H1 (cell line): ENCODE data around the gene KCNE4. TPM values are rescaled to one million over a fixed set of nuclear protein-coding genes. Genes with fewer than 3 reads are reported as not detected.

ENCODE experiments used
- CTCF ChIA-PET: fragments of 300-600 bp; sonication (Branson Sonifier 250); formaldehyde crosslinking; loops from one replicate; lab custom pipeline; 2021; ENCODE audit not compliant: partially characterized antibody; lab: Charles Lee
- POLR2A ChIA-PET: fragments of 300-600 bp; sonication (Branson Sonifier 250); formaldehyde crosslinking; loops from one replicate; lab custom pipeline; 2021; ENCODE audit warnings: inconsistent platforms; ENCODE audit not compliant: partially characterized antibody; lab: Charles Lee
- DNase-seq, 2 experiments: peaks; one replicate each; pipeline versions ENCODE4 v3.0.0 to v3.0.0-alpha.2; 2010 to 2022; ENCODE audit warnings: low spot score in 2 of 2, low read depth in 1 of 2, mixed read lengths in 1 of 2
- FAIRE-seq: peaks from 2 replicates; lab custom pipeline; 2011; peaks lifted over from hg19 to GRCh38; lab: Jason Lieb, UNC
- H2AFZ ChIP-seq: 2 replicates; pipeline ENCODE4 v1.8.1; 2012; ENCODE audit warnings: low read length, inconsistent platforms
- H2AK5ac ChIP-seq: 2 replicates; pipeline ENCODE4 v1.6.1; 2013; ENCODE audit warnings: low read depth, low read length
- H2BK120ac ChIP-seq: replicated peaks from 2 replicates; pipeline ENCODE3; 2013; ENCODE audit warnings: low read depth, low read length, inconsistent platforms
- H2BK12ac ChIP-seq: 2 replicates; pipeline ENCODE4 v1.6.1; 2013; ENCODE audit warnings: low read depth, low read length
- H2BK15ac ChIP-seq: 2 replicates; pipeline ENCODE4 v1.6.1; 2013; ENCODE audit warnings: low read length
- H2BK20ac ChIP-seq: 2 replicates; pipeline ENCODE4 v1.6.1; 2013; ENCODE audit warnings: low read length
- H2BK5ac ChIP-seq: 2 replicates; pipeline ENCODE4 v1.6.1; 2013; ENCODE audit warnings: low read depth, low read length
- H3K14ac ChIP-seq: 2 replicates; pipeline ENCODE4 v1.6.1; 2013; ENCODE audit warnings: inconsistent platforms; ENCODE audit not compliant: insufficient read length
- H3K18ac ChIP-seq: 2 replicates; pipeline ENCODE4 v1.6.1; 2013; ENCODE audit warnings: low read length; ENCODE audit errors: extremely low read depth
- H3K23ac ChIP-seq: 2 replicates; pipeline ENCODE4 v1.6.1; 2013; ENCODE audit warnings: inconsistent platforms; ENCODE audit not compliant: insufficient read length
- H3K23me2 ChIP-seq: 2 replicates; pipeline ENCODE4 v1.6.1; 2013; ENCODE audit warnings: low read depth, low read length
- H3K27ac ChIP-seq: 2 replicates; pipeline ENCODE4 v1.6.1; 2011; ENCODE audit warnings: low read depth, low read length, inconsistent platforms
- H3K27me3 ChIP-seq, 4 experiments: replicated peaks in 1 of 4; 1 replicate in 1 of 4; 2 replicates in 3 of 4; pipeline versions ENCODE4 v1.6.1 to v1.8.1; 2011 to 2013; ENCODE audit warnings: low read length in 3 of 4, mild to moderate bottlenecking in 3 of 4, inconsistent platforms in 2 of 4, mixed read lengths in 2 of 4, moderate library complexity in 1 of 4; ENCODE audit not compliant: control insufficient read depth in 3 of 4, insufficient read depth in 3 of 4; ENCODE audit errors: extremely low read depth in 1 of 4
- H3K36me3 ChIP-seq, 4 experiments: 2 replicates each; pipeline versions ENCODE4 v1.6.1 to v1.8.1; 2011 to 2013; ENCODE audit warnings: mild to moderate bottlenecking in 4 of 4, low read length in 3 of 4, moderate library complexity in 2 of 4, control low read depth in 1 of 4, inconsistent platforms in 1 of 4; ENCODE audit not compliant: insufficient read depth in 4 of 4, control insufficient read depth in 2 of 4
- H3K4ac ChIP-seq: replicated peaks from 2 replicates; pipeline ENCODE3; 2013; ENCODE audit warnings: low read length, low read depth, mixed read lengths, inconsistent platforms; ENCODE audit not compliant: insufficient read length
- H3K4me1 ChIP-seq, 4 experiments: replicated peaks in 1 of 4; 1 replicate in 1 of 4; 2 replicates in 3 of 4; pipeline versions ENCODE4 v1.6.1 to v1.8.1; 2011 to 2013; ENCODE audit warnings: low read length in 3 of 4, inconsistent platforms in 2 of 4, mixed read lengths in 1 of 4; ENCODE audit not compliant: insufficient read depth in 4 of 4, control insufficient read depth in 3 of 4
- H3K4me2 ChIP-seq, 2 experiments: 2 replicates each; pipeline versions ENCODE4 v1.6.1 to v1.8.1; 2011 to 2013; ENCODE audit warnings: low read depth in 2 of 2, low read length in 2 of 2, control low read depth in 1 of 2, inconsistent platforms in 1 of 2, mild to moderate bottlenecking in 1 of 2; ENCODE audit not compliant: insufficient read depth in 1 of 2
- H3K4me3 ChIP-seq, 4 experiments: fragments of 200-600, 300-600 bp in 1 of 4; sonication (generic), shearing (Covaris generic), sonication (Bioruptor Twin) in 1 of 4; 2 replicates each; pipeline versions ENCODE4 v1.5.1 to v1.8.1; 2011 to 2016; ENCODE audit warnings: low read length in 4 of 4, low read depth in 3 of 4, control low read depth in 2 of 4, inconsistent platforms in 2 of 4, mild to moderate bottlenecking in 2 of 4, mixed read lengths in 1 of 4, moderate library complexity in 1 of 4; ENCODE audit not compliant: insufficient read depth in 2 of 4; ENCODE audit errors: extremely low read depth in 1 of 4
- H3K56ac ChIP-seq: replicated peaks from 2 replicates; pipeline ENCODE3; 2013; ENCODE audit warnings: low read depth, mild to moderate bottlenecking, mixed read lengths, low read length, inconsistent platforms; ENCODE audit not compliant: insufficient read length
- H3K79me1 ChIP-seq: 2 replicates; pipeline ENCODE4 v1.6.1; 2013; ENCODE audit warnings: low read depth, low read length, control low read depth
- H3K79me2 ChIP-seq, 2 experiments: 2 replicates each; pipeline versions ENCODE4 v1.6.1 to v1.8.1; 2012 to 2013; ENCODE audit warnings: low read length in 2 of 2, mild to moderate bottlenecking in 2 of 2, inconsistent platforms in 1 of 2; ENCODE audit not compliant: insufficient read depth in 2 of 2, control insufficient read depth in 1 of 2
- H3K9ac ChIP-seq, 4 experiments: replicated peaks in 1 of 4; 1 replicate in 1 of 4; 2 replicates in 3 of 4; pipeline versions ENCODE4 v1.6.1 to v1.8.1; 2011 to 2013; ENCODE audit warnings: low read depth in 3 of 4, low read length in 3 of 4, control low read depth in 2 of 4, mild to moderate bottlenecking in 2 of 4, moderate library complexity in 2 of 4, inconsistent platforms in 1 of 4; ENCODE audit errors: extremely low read depth in 1 of 4
- H3K9me3 ChIP-seq, 2 experiments: 2 replicates each; pipeline versions ENCODE4 v1.6.1 to v1.8.1; 2012 to 2013; ENCODE audit warnings: mild to moderate bottlenecking in 2 of 2, moderate library complexity in 2 of 2, control low read depth in 1 of 2, inconsistent platforms in 1 of 2, low read depth in 1 of 2, low read length in 1 of 2, mixed read lengths in 1 of 2; ENCODE audit not compliant: insufficient read depth in 2 of 2
- H4K20me1 ChIP-seq, 2 experiments: replicated peaks in 1 of 2; 2 replicates each; pipeline versions ENCODE3 to v1.8.1; 2011 to 2013; ENCODE audit warnings: inconsistent platforms in 2 of 2, low read length in 2 of 2, mild to moderate bottlenecking in 1 of 2; ENCODE audit not compliant: insufficient read depth in 2 of 2, control insufficient read depth in 1 of 2
- H4K5ac ChIP-seq: 2 replicates; pipeline ENCODE4 v1.6.1; 2013; ENCODE audit warnings: low read length, low read depth, mixed read lengths, inconsistent platforms; ENCODE audit not compliant: insufficient read length
- H4K8ac ChIP-seq: 2 replicates; pipeline ENCODE4 v1.8.0; 2013; ENCODE audit warnings: mild to moderate bottlenecking, moderate library complexity, low read length, inconsistent platforms; ENCODE audit not compliant: insufficient read depth; ENCODE audit errors: extremely low read depth
- H4K91ac ChIP-seq: replicated peaks from 2 replicates; pipeline ENCODE3; 2013; ENCODE audit warnings: low read length, mixed read lengths, inconsistent platforms; ENCODE audit not compliant: insufficient read length
- BRCA1 ChIP-seq: IDR thresholded peaks from 2 replicates; pipeline ENCODE4 v1.6.1; 2012; ENCODE audit warnings: low read depth, low read length, improper control_type of control experiment
- CTBP2 ChIP-seq: IDR thresholded peaks from 2 replicates; pipeline ENCODE4 v1.7.0; 2011; ENCODE audit warnings: borderline replicate concordance, mild to moderate bottlenecking, moderate library complexity, mixed read lengths, low read length; ENCODE audit not compliant: insufficient read depth, insufficient read length
- HDAC2 ChIP-seq, 2 experiments: fragments of 300-600 bp in 1 of 2; sonication (generic) in 1 of 2; IDR thresholded peaks; 2 replicates each; pipeline ENCODE4 v1.6.1; 2011 to 2012; ENCODE audit warnings: low read depth in 2 of 2, low read length in 2 of 2, mild to moderate bottlenecking in 2 of 2, moderate library complexity in 2 of 2, borderline replicate concordance in 1 of 2, inconsistent platforms in 1 of 2
- JUN ChIP-seq: IDR thresholded peaks from 2 replicates; pipeline ENCODE4 v1.6.1; 2011; ENCODE audit warnings: low read depth, mild to moderate bottlenecking, improper control_type of control experiment, low read length
- JUND ChIP-seq: IDR thresholded peaks from 2 replicates; pipeline ENCODE4 v1.6.1; 2011; ENCODE audit warnings: mild to moderate bottlenecking, improper control_type of control experiment, low read length
- KDM1A ChIP-seq: fragments of 200-600, 300-600 bp; sonication (generic); IDR thresholded peaks from 2 replicates; pipeline ENCODE4 v1.7.1; 2016; ENCODE audit warnings: mild to moderate bottlenecking, low read length, borderline replicate concordance
- KDM4A ChIP-seq: IDR thresholded peaks from one replicate; pipeline ENCODE4 v1.7.1; 2012; ENCODE audit warnings: low read depth, mild to moderate bottlenecking, moderate library complexity, low read length, inconsistent platforms; ENCODE audit not compliant: severe bottlenecking
- NANOG ChIP-seq: IDR thresholded peaks from 2 replicates; pipeline ENCODE4 v1.6.1; 2011; ENCODE audit warnings: low read length, low read depth, mild to moderate bottlenecking, inconsistent platforms; ENCODE audit not compliant: insufficient read depth, poor library complexity, severe bottlenecking
- PHF8 ChIP-seq: fragments of 200-600 bp; sonication (generic); conservative IDR thresholded peaks from 2 replicates; pipeline ENCODE4 v1.7.1; 2012; ENCODE audit warnings: low read depth, mild to moderate bottlenecking, inconsistent platforms, low read length, moderate library complexity
- POLR2A ChIP-seq, 2 experiments: IDR thresholded peaks; 1 replicate in 1 of 2; 2 replicates in 1 of 2; pipeline ENCODE4 v1.6.1; 2011; ENCODE audit warnings: low read depth in 2 of 2, low read length in 2 of 2, mild to moderate bottlenecking in 2 of 2; ENCODE audit errors: control extremely low read depth in 1 of 2
- RXRA ChIP-seq: IDR thresholded peaks from 2 replicates; pipeline ENCODE4 v1.6.1; 2011; ENCODE audit warnings: low read depth, mild to moderate bottlenecking, low read length, moderate library complexity; ENCODE audit not compliant: insufficient read depth
- SAP30 ChIP-seq: fragments of 300-600 bp; sonication (generic); IDR thresholded peaks from 2 replicates; pipeline ENCODE4 v1.7.1; 2012; ENCODE audit warnings: low read length, moderate library complexity, mild to moderate bottlenecking, inconsistent platforms; ENCODE audit not compliant: insufficient read depth, insufficient replicate concordance
- SIRT6 ChIP-seq: IDR thresholded peaks from one replicate; pipeline ENCODE4 v1.7.1; 2012; ENCODE audit warnings: low read length, inconsistent platforms
- TBP ChIP-seq: IDR thresholded peaks from 2 replicates; pipeline ENCODE4 v1.6.1; 2011; ENCODE audit warnings: low read depth, low read length, improper control_type of control experiment
- TEAD4 ChIP-seq: IDR thresholded peaks from 2 replicates; pipeline ENCODE4 v1.6.1; 2012; ENCODE audit warnings: low read depth, low read length, inconsistent platforms, mixed read lengths
- WGBS, 2 experiments: shearing (Covaris generic) in 1 of 2; methylation state at CpG; one replicate each; pipeline versions ENCODE4 v1.1.6 to v1.1.7; 2013 to 2015; ENCODE audit warnings: low lambda C conversion rate in 2 of 2, mixed read lengths in 2 of 2, inconsistent platforms in 1 of 2, low coverage in 1 of 2, missing lambda C conversion rate in 1 of 2; ENCODE audit not compliant: insufficient replicate concordance in 2 of 2, insufficient coverage in 1 of 2, insufficient read length in 1 of 2; ENCODE audit errors: extremely low coverage in 1 of 2, missing lambda C conversion rate in 1 of 2; 5-methylcytosine and 5-hydroxymethylcytosine counted together
- polyA plus RNA-seq, 7 experiments: library from polyadenylated mRNA; depleted of rRNA in 3 of 7; stranded (reverse) in 5 of 7; unstranded in 2 of 7; fragments of >200 nt in 5 of 7; fragments of 200-250 nt in 2 of 7; gene quantifications; 1 replicate in 5 of 7; 2 replicates in 1 of 7; 4 replicates in 1 of 7; pipeline versions ENCODE4 v1.2.1 to v1.2.3, GENCODE V29; 2011 to 2013; ENCODE audit warnings: missing spikeins in 2 of 7, mixed read lengths in 2 of 7
- total RNA-seq: library from RNA; stranded (reverse); fragmentation: NEBNext Ultra II Directional; extraction: Animal tissue kit (Norgen Biotek cat#: 25700); gene quantifications from 2 replicates; pipeline ENCODE4 v1.2.1, GENCODE V29; 2021

KCNE4 gene
- total and polyA plus RNA-seq, 2 of the 8 experiments (the other 6 are each of a cell fraction or from before 2014, with no cell fraction given) = 0.08 to 0.09 TPM

GRCh38 chr2:223069465-223069864 lies 17.5 kb downstream of the KCNE4 start:
- no peak overlapping the region for H4K91ac ChIP-seq
- no peak overlapping the region for H4K8ac ChIP-seq
- H3K4me1 ChIP-seq = no peaks in the 10 kb centered on the region
- H2BK5ac ChIP-seq = no peak overlapping the region
- no peak overlapping the region for H3K23ac ChIP-seq
- no peak overlapping the region for H3K14ac ChIP-seq
- ChIA-PET POLR2A (interaction anchor here (0.6 kb wide), 1 partner anchor 869 kb away, joined by 4 read pairs; no protein-coding TSS in a partner anchor), CTCF (no interaction called here)
- H2BK120ac ChIP-seq = no peak overlapping the region
- FAIRE-seq (no peak), DNase-seq (no peak)
- TF ChIP-seq BRCA1 (no peak), PHF8 (no peak), SAP30 (no peak), SIRT6 (no peak), KDM4A (no peak), POLR2A (IDR thresholded peaks at IDR 0.05; ENCODE audit: control extremely low read depth in 1 of 2, low read depth in 2 of 2, low read length in 2 of 2) (no peak), TEAD4 (no peak), RXRA (no peak), HDAC2 (IDR thresholded peaks at IDR 0.05; ENCODE audit: borderline replicate concordance in 1 of 2, low read depth in 2 of 2, low read length in 2 of 2) (no peak), KDM1A (no peak), TBP (no peak), CTBP2 (no peak), JUND (no peak), JUN (no peak), NANOG (no peak)
- H3K79me2 ChIP-seq = no peaks in the 10 kb centered on the region
- H3K23me2 ChIP-seq = no peaks in the 10 kb centered on the region
- 91% methylated on average over 3 of the region's 3 CpGs; no CpG with 5 or more reads in 1 of the 2 experiments for WGBS, 2 experiments
- H3K56ac ChIP-seq = no peak overlapping the region
- no peak overlapping the region for H3K18ac ChIP-seq
- no peak overlapping the region for H2BK20ac ChIP-seq
- no peak overlapping the region for H2BK15ac ChIP-seq
- no peaks in the 10 kb centered on the region for H3K79me1 ChIP-seq
- H3K9me3 ChIP-seq = no peaks in the 10 kb centered on the region
- H3K4me2 ChIP-seq = no peak overlapping the region
- no peaks in the 10 kb centered on the region for H4K20me1 ChIP-seq
- H3K36me3 ChIP-seq = no peaks in the 10 kb centered on the region
- no peak overlapping the region for H4K5ac ChIP-seq
- H3K9ac ChIP-seq = no peak overlapping the region
- H2BK12ac ChIP-seq = no peak overlapping the region
- H3K4ac ChIP-seq = no peak overlapping the region
- H3K27ac ChIP-seq = no peak overlapping the region
- no peaks in the 10 kb centered on the region for H3K27me3 ChIP-seq
- no peak overlapping the region for H3K4me3 ChIP-seq
- H2AK5ac ChIP-seq = no peak overlapping the region
- H2AFZ ChIP-seq = no peak overlapping the region
